GOT3 (cell line): ENCODE data around the gene FUOM.
"Not testable (repeated sequence)": the region's sequence is repeated elsewhere in the genome, so short reads cannot be mapped to it uniquely, and the experiment has no call there.

Experiments used
- DNase-seq: peaks from one replicate; lab custom pipeline; 2025; ENCODE audit warnings: mixed read lengths; lab: John Stamatoyannopoulos, UW

The FUOM gene

GRCh38 chr10:133328358-133329343, 29.2 kb downstream of the FUOM start:
- no peak for DNase-seq

GRCh38 chr10:133327651-133328357, 30.0 kb downstream of the FUOM start:
- no peak for DNase-seq

- DNase-seq = no peak
These were observed 30.8 kb downstream of the FUOM start for GRCh38 chr10:133326745-133327650.

GRCh38 chr10:133326223-133326551, 31.6 kb downstream of the FUOM start:
- DNase-seq = no peak

GRCh38 chr10:133325440-133326222, 32.2 kb downstream of the FUOM start:
- DNase-seq = no peak

GRCh38 chr10:133324857-133325260, 33.0 kb downstream of the FUOM start:
- no peak for DNase-seq

GRCh38 chr10:133324198-133324792, 33.5 kb downstream of the FUOM start:
- DNase-seq = no peak

- not testable (repeated sequence) for DNase-seq
These were observed 35.6 kb downstream of the FUOM start for GRCh38 chr10:133322064-133322709.

GRCh38 chr10:133320852-133321422, 36.9 kb downstream of the FUOM start:
- not testable (repeated sequence) for DNase-seq

GRCh38 chr10:133318494-133319127, 39.2 kb downstream of the FUOM start:
- DNase-seq = no peak

GRCh38 chr10:133316732-133317131, 41.1 kb downstream of the FUOM start:
- DNase-seq = no peak

- DNase-seq = no peak
These were observed 41.6 kb downstream of the FUOM start for GRCh38 chr10:133316266-133316665.

GRCh38 chr10:133315847-133316246, 42.0 kb downstream of the FUOM start:
- no peak for DNase-seq

GRCh38 chr10:133314911-133315310, 42.9 kb downstream of the FUOM start:
- DNase-seq = no peak

GRCh38 chr10:133313192-133313591, 44.6 kb downstream of the FUOM start:
- DNase-seq = no peak

GRCh38 chr10:133312769-133313145, 45.1 kb downstream of the FUOM start:
- no peak for DNase-seq

- DNase-seq = no peak
These were observed 45.6 kb downstream of the FUOM start for GRCh38 chr10:133312016-133312768.

GRCh38 chr10:133311570-133311969, 46.2 kb downstream of the FUOM start:
- no peak for DNase-seq

GRCh38 chr10:133310789-133311188, 47.0 kb downstream of the FUOM start:
- DNase-seq = no peak
